ENCODE results near the gene NUPR1.

The NUPR1 gene

DNA sequence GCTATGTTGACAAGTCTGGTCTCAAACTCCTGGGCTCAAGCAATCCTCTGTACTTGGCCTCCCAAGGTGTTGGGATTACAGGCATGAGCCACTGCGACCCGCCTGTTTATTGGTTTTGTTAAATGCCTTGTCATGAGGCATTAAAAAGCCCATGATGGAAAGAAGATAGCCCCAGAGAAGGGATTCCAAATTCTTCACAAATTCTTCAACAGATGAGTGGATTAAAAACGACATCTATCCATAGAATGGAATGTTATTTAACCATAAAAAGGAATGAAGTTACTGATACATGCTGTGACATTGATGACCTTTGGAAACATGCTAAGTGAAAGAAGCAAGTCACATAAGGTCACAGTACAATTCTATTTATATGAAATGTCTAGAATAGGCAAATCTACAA lies 19.7 kb upstream of the NUPR1 start:
- no peak for DNase-seq (ENCODE audit: low read depth in 1 of 2, low spot score in 1 of 2)
- TF ChIP-seq SPI1 (IDR thresholded peaks at IDR 0.05; ENCODE audit: borderline replicate concordance, low read depth): no peak
- TF ChIP-seq POLR2AphosphoS5 (IDR thresholded peaks at IDR 0.05; ENCODE audit: low read depth): no peak
- no peak for TF ChIP-seq GABPA (IDR thresholded peaks at IDR 0.05; ENCODE audit: low read depth)
- TF ChIP-seq, protein P1, sequence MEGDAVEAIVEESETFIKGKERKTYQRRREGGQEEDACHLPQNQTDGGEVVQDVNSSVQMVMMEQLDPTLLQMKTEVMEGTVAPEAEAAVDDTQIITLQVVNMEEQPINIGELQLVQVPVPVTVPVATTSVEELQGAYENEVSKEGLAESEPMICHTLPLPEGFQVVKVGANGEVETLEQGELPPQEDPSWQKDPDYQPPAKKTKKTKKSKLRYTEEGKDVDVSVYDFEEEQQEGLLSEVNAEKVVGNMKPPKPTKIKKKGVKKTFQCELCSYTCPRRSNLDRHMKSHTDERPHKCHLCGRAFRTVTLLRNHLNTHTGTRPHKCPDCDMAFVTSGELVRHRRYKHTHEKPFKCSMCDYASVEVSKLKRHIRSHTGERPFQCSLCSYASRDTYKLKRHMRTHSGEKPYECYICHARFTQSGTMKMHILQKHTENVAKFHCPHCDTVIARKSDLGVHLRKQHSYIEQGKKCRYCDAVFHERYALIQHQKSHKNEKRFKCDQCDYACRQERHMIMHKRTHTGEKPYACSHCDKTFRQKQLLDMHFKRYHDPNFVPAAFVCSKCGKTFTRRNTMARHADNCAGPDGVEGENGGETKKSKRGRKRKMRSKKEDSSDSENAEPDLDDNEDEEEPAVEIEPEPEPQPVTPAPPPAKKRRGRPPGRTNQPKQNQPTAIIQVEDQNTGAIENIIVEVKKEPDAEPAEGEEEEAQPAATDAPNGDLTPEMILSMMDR (IDR thresholded peaks at IDR 0.05; ENCODE audit: insufficient read depth, low read length): no peak
- TF ChIP-seq, protein P2, sequence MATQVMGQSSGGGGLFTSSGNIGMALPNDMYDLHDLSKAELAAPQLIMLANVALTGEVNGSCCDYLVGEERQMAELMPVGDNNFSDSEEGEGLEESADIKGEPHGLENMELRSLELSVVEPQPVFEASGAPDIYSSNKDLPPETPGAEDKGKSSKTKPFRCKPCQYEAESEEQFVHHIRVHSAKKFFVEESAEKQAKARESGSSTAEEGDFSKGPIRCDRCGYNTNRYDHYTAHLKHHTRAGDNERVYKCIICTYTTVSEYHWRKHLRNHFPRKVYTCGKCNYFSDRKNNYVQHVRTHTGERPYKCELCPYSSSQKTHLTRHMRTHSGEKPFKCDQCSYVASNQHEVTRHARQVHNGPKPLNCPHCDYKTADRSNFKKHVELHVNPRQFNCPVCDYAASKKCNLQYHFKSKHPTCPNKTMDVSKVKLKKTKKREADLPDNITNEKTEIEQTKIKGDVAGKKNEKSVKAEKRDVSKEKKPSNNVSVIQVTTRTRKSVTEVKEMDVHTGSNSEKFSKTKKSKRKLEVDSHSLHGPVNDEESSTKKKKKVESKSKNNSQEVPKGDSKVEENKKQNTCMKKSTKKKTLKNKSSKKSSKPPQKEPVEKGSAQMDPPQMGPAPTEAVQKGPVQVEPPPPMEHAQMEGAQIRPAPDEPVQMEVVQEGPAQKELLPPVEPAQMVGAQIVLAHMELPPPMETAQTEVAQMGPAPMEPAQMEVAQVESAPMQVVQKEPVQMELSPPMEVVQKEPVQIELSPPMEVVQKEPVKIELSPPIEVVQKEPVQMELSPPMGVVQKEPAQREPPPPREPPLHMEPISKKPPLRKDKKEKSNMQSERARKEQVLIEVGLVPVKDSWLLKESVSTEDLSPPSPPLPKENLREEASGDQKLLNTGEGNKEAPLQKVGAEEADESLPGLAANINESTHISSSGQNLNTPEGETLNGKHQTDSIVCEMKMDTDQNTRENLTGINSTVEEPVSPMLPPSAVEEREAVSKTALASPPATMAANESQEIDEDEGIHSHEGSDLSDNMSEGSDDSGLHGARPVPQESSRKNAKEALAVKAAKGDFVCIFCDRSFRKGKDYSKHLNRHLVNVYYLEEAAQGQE (IDR thresholded peaks at IDR 0.05; ENCODE audit: insufficient replicate concordance, low read depth): no peak
- no peak overlapping the region for H3K4me3 ChIP-seq (replicated peaks; ENCODE audit: insufficient read depth, low read length)
- H3K27ac ChIP-seq (replicated peaks): no peak overlapping the region
- no peaks in the 10 kb centered on the region for H3K27me3 ChIP-seq (ENCODE audit: insufficient read depth, poor library complexity, severe bottlenecking)

DNA sequence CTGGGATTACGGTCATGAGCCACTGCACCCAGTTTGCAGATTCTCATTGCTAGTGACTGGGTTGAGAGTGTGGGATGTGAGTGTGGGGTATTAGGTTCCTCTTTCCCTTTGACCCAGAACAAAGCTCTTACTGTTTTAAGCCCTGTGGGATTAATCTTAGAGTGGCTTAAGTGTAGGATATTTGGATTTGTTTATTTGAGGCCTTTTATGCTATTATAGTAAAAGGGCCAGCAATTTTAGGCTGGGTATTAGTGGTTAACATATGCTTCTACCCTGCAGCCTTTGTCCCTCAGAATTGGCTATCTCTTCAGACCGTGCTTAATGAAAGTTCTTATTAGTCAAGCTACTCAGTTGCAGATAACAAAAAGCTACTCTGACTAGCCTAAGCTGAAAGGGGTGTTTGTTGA lies 18.1 kb upstream of the NUPR1 start:
- Histone ChIP-seq H3K4me3 (replicated peaks; ENCODE audit: insufficient read depth, low read length) (no peak overlapping the region), H3K27ac (replicated peaks) (no peak overlapping the region), H3K27me3 (ENCODE audit: insufficient read depth, poor library complexity, severe bottlenecking) (no peaks in the 10 kb centered on the region)
- TF ChIP-seq POLR2AphosphoS5 (IDR thresholded peaks at IDR 0.05; ENCODE audit: low read depth): no peak
- no peak for TF ChIP-seq SPI1 (IDR thresholded peaks at IDR 0.05; ENCODE audit: borderline replicate concordance, low read depth)
- DNase-seq (ENCODE audit: low read depth in 1 of 2, low spot score in 1 of 2): no peak

DNA sequence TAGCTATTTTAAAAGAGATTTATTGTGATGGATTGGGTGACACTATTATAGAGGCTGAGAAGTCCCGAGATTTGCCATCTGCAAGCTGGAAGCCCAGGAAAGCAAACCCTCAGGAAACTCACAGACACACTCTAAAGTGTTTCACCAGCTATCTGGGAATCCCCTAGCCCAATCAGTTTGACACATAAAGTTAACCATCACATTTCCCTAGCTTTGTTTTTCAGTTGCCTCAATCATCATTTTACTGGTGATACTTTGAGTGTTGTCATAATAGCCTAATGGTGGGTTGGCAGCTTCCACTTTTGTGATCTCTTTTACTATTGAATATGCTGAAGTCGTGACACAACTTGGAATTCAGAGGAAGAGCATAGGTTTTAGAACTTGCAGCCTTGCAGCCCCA lies 16.8 kb upstream of the NUPR1 start:
- TF ChIP-seq SPI1 (IDR thresholded peaks at IDR 0.05; ENCODE audit: borderline replicate concordance, low read depth) (no peak), POLR2AphosphoS5 (IDR thresholded peaks at IDR 0.05; ENCODE audit: low read depth) (no peak)
- TF ChIP-seq, protein P2 (IDR thresholded peaks at IDR 0.05; ENCODE audit: insufficient replicate concordance, low read depth): no peak
- no peak for DNase-seq (ENCODE audit: low read depth in 1 of 2, low spot score in 1 of 2)
- no peak overlapping the region for H3K27ac ChIP-seq (replicated peaks)
- no peak overlapping the region for H3K4me3 ChIP-seq (replicated peaks; ENCODE audit: insufficient read depth, low read length)
- no peaks in the 10 kb centered on the region for H3K27me3 ChIP-seq (ENCODE audit: insufficient read depth, poor library complexity, severe bottlenecking)

DNA sequence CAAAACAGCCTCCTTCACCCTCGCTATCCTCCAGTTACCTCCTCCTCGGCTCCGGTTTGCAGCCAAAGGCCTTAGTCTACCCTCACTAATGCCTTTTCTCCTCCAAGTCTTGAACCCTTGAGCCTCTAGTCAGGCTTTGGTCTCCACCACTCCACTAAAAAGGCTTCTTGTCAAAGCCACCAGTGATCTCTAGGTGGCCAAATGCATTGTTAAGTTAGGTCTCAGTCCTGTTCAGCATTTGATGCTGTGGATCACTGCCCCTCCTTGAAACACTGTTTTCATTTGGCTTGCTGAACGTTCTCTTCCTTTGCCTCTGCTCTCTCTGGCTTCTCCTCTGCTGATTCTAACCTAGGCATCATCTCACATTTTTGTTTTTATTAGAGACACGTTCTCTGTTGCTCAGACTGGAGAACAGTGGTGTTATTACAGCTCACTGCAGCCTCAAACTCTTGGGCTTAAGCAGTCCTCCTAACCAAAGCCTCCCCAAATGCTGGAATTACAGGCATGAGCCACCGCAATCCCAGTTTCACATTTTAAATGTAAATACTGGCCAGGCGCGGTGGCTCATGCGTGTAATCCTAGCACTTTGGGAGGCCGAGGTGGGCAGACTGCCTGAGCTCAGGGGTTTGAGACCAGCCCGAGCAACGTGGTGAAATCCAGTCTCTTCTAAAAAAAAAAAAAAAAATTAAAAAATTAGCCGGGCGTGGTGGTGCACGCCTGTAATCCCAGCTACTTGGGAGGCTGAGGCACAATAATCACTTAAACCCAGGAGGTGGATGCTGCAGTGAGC lies 16.1 kb upstream of the NUPR1 start:
- DNase-seq (ENCODE audit: low read depth in 1 of 2, low spot score in 1 of 2): no peak
- Histone ChIP-seq H3K27me3 (ENCODE audit: insufficient read depth, poor library complexity, severe bottlenecking) (no peaks in the 10 kb centered on the region), H3K27ac (replicated peaks) (no peak overlapping the region), H3K4me3 (replicated peaks; ENCODE audit: insufficient read depth, low read length) (peak overlapping the region; percentile 45)
- no peak for TF ChIP-seq SPI1 (IDR thresholded peaks at IDR 0.05; ENCODE audit: borderline replicate concordance, low read depth)
- TF ChIP-seq, protein P1 (IDR thresholded peaks at IDR 0.05; ENCODE audit: insufficient read depth, low read length): no peak
- no peak for TF ChIP-seq GABPA (IDR thresholded peaks at IDR 0.05; ENCODE audit: low read depth)
- TF ChIP-seq, protein P2 (IDR thresholded peaks at IDR 0.05; ENCODE audit: insufficient replicate concordance, low read depth): no peak
- TF ChIP-seq POLR2AphosphoS5 (IDR thresholded peaks at IDR 0.05; ENCODE audit: low read depth): no peak

Data from HL-60 (cell line).